ENCODE results near the gene TRIM31. TPM values are rescaled to one million over a fixed set of nuclear protein-coding genes. Genes with fewer than 3 reads are reported as not detected.

The TRIM31 gene
- total RNA-seq, 2 donors from 2014 or later, result not detected

DNA sequence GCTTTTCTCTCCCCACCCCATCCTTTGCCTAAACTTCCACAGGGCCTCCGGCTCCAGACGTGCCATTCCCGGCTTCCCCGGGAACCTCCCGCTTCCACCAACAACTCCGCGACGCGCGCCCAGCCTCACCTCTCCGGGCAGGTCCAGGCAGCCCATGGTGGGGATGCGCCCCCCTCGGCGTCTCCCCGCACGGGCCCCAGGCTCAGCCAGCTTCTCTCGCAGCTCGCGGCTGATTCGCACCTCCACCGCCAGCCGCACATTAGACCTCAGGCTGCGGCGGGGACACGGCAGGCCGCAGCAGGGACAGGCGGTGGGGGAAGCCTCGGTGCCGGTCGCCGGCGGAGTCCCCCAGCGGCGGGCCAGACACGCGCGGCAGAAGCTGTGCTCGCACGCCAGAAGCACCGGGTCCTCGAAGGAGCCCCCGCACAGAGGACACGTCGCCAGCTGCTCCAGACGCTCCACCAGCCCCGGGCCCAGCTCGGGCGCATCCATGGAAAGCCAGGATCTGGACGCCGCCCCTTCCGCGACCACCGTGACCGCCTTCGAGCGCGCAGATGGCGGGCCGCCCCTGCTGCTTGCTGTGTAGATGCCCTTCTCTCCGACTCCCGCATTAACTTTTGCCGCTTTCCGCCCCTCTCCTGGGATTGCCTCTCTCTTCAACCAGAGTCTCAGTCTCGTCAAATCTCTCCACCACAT is 37.6 kb downstream of the TRIM31 start, which contains the start of gene RNF39:
TSS of gene RNF39 (minus strand) at position 676 of the 696 bp plus-strand sequence. CDS start at position 492, 184 bp downstream.
- H3K27ac Mint-ChIP-seq, result no peak within 1 kb of the TSS
- H3K4me3 Mint-ChIP-seq, result peak within 1 kb of the TSS; percentile 55
- no peaks in the 10 kb centered on the region for H3K36me3 Mint-ChIP-seq (ENCODE audit: low read depth)
- Histone ChIP-seq H3K27ac (ENCODE audit: low read depth, low read length) (no peak within 1 kb of the TSS), H3K36me3 (ENCODE audit: control insufficient read depth, insufficient read depth, low read length) (no peaks in the 10 kb centered on the region), H3K4me1 (ENCODE audit: control insufficient read depth, insufficient read depth, low read length) (peaks cover 3% of the 10 kb centered on the region), H3K9ac (ENCODE audit: extremely low read depth, low read length, poor library complexity, severe bottlenecking) (no peak within 1 kb of the TSS), H3K27me3 (ENCODE audit: control insufficient read depth, insufficient read depth, low read length, poor library complexity, severe bottlenecking) (peaks cover 100% of the 10 kb centered on the region), H3K4me3 (ENCODE audit: low read length) (peak within 1 kb of the TSS; percentile 73), H3K9me3 (ENCODE audit: control insufficient read depth, low read length) (no peaks in the 10 kb centered on the region)
- H3K4me1 Mint-ChIP-seq, result peaks cover 16% of the 10 kb centered on the region
- WGBS, 2 experiments (ENCODE audit: insufficient coverage in 1 of 2, insufficient read length in 1 of 2), result 2% methylated on average over 11 to 63 of the region's 64 CpGs
- TF ChIP-seq, protein P1, sequence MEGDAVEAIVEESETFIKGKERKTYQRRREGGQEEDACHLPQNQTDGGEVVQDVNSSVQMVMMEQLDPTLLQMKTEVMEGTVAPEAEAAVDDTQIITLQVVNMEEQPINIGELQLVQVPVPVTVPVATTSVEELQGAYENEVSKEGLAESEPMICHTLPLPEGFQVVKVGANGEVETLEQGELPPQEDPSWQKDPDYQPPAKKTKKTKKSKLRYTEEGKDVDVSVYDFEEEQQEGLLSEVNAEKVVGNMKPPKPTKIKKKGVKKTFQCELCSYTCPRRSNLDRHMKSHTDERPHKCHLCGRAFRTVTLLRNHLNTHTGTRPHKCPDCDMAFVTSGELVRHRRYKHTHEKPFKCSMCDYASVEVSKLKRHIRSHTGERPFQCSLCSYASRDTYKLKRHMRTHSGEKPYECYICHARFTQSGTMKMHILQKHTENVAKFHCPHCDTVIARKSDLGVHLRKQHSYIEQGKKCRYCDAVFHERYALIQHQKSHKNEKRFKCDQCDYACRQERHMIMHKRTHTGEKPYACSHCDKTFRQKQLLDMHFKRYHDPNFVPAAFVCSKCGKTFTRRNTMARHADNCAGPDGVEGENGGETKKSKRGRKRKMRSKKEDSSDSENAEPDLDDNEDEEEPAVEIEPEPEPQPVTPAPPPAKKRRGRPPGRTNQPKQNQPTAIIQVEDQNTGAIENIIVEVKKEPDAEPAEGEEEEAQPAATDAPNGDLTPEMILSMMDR (conservative IDR thresholded peaks at IDR 0.05), result no peak
- peaks cover 99% of the 10 kb centered on the region for H3K27me3 Mint-ChIP-seq (ENCODE audit: insufficient read depth)
- H3K9me3 Mint-ChIP-seq, result no peaks in the 10 kb centered on the region
- peak; percentile 73 for DNase-seq

DNA sequence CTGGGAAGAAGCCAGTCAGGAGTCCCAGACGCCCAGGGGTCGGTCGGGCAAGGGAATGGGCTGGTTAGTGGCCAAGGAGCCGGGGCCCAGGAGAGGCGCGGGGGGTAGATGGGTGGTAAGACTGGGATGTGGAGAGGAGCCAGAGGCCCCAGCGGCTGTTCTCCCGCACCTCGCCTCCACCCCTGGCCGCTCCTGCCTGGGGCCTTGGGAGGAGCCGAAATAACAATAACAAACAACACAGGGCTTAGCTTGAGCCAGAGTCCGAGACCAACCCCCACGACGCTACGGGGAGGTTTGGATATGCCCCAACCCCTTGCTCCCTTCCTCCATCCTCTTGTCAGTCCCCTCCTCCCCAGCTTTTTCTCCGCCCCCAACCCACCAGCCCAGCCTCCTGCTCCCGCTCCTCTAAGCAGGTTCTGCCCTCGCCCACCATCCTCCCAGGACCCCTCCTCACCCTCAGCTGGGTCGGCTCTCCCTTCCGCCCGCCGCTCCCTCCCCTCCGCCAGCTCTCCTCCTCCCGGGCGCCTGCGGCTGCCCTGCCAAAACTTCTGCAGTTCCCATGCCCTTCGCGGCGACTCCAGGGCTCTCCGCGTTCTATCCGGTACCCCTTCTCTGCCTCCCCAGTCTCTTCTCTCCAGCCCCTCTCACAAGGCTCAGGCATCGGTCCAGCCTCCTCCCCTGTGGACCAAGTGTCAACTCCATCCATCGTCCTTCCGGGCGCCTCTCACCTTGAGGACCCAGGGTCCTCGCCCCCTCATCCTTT is 38.4 kb downstream of the TRIM31 start:
- H3K27me3 Mint-ChIP-seq (ENCODE audit: insufficient read depth), result peaks cover 99% of the 10 kb centered on the region
- TF ChIP-seq, protein P1 (conservative IDR thresholded peaks at IDR 0.05), result no peak

DNA sequence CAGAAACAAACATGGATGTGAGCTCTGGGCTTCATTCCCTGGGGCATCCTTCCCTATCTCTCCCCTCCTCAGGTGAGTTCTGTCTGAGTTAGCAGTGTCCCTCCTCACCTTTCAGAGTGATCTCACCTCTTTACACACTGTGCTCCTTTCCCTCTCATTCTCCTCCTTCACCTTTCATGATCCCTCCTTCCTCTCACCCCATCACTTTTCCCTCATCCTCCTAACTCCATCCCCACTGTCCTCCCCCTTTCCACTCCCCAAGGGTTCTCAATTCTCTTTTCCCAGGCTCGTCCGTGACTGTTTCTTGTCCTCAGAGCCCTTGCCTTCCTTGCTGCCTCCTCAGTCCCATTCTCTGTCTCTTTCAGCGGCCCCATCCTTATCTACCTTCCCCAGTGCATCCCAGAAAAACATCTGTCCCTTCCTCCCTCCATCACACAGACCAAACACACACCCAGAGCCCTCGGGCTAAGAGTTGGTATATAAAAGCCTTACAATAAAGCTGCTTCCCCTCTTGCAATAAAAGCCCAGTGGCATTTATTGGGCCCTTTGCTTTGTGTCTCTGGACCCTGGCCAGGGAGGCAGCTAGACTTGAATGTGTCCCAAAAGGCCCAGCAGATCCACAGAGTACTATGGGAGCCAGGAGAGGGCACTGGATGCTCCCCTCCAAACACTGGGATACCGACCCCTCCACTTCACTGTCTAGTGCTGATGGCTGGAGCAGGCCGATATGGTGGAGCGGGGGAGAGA is 39.2 kb downstream of the TRIM31 start:
- H3K9me3 ChIP-seq (ENCODE audit: control insufficient read depth, low read length), result no peaks in the 10 kb centered on the region
- H3K27ac Mint-ChIP-seq, result no peak overlapping the region
- H3K4me1 Mint-ChIP-seq, result peaks cover 16% of the 10 kb centered on the region
- H3K27ac ChIP-seq (ENCODE audit: low read depth, low read length), result no peak overlapping the region
- H3K27me3 Mint-ChIP-seq (ENCODE audit: insufficient read depth), result peaks cover 94% of the 10 kb centered on the region
- peaks cover 92% of the 10 kb centered on the region for H3K27me3 ChIP-seq (ENCODE audit: control insufficient read depth, insufficient read depth, low read length, poor library complexity, severe bottlenecking)
- no peak for DNase-seq
- TF ChIP-seq, protein P1 (conservative IDR thresholded peaks at IDR 0.05), result no peak
- H3K36me3 ChIP-seq (ENCODE audit: control insufficient read depth, insufficient read depth, low read length), result peaks cover 6% of the 10 kb centered on the region
- peak overlapping the region; percentile 55 for H3K4me3 Mint-ChIP-seq
- H3K4me1 ChIP-seq (ENCODE audit: control insufficient read depth, insufficient read depth, low read length), result peaks cover 3% of the 10 kb centered on the region
- no peaks in the 10 kb centered on the region for H3K36me3 Mint-ChIP-seq (ENCODE audit: low read depth)
- 42 to 47% methylated on average over 4 to 7 of the region's 7 CpGs for WGBS, 2 experiments (ENCODE audit: insufficient coverage in 1 of 2, insufficient read length in 1 of 2)
- H3K4me3 ChIP-seq (ENCODE audit: low read length), result no peak overlapping the region
- H3K9ac ChIP-seq (ENCODE audit: extremely low read depth, low read length, poor library complexity, severe bottlenecking), result no peak overlapping the region
- no peaks in the 10 kb centered on the region for H3K9me3 Mint-ChIP-seq

More for the DNA sequence above, 38.4 kb downstream of the TRIM31 start:
- Mint-ChIP-seq H3K36me3 (ENCODE audit: low read depth) (no peaks in the 10 kb centered on the region), H3K9me3 (no peaks in the 10 kb centered on the region), H3K4me1 (peaks cover 16% of the 10 kb centered on the region), H3K27ac (no peak overlapping the region), H3K4me3 (peak overlapping the region; percentile 55)
- H3K4me1 ChIP-seq (ENCODE audit: control insufficient read depth, insufficient read depth, low read length), result peaks cover 3% of the 10 kb centered on the region
- H3K9me3 ChIP-seq (ENCODE audit: control insufficient read depth, low read length), result no peaks in the 10 kb centered on the region
- peak; percentile 83 for DNase-seq
- H3K9ac ChIP-seq (ENCODE audit: extremely low read depth, low read length, poor library complexity, severe bottlenecking), result no peak overlapping the region
- no peak overlapping the region for H3K27ac ChIP-seq (ENCODE audit: low read depth, low read length)
- peak overlapping the region; percentile 73 for H3K4me3 ChIP-seq (ENCODE audit: low read length)
- WGBS, 2 experiments (ENCODE audit: insufficient coverage in 1 of 2, insufficient read length in 1 of 2), result 1 to 3% methylated on average over 25 to 37 of the region's 37 CpGs
- H3K36me3 ChIP-seq (ENCODE audit: control insufficient read depth, insufficient read depth, low read length), result peaks cover 6% of the 10 kb centered on the region
- H3K27me3 ChIP-seq (ENCODE audit: control insufficient read depth, insufficient read depth, low read length, poor library complexity, severe bottlenecking), result peaks cover 100% of the 10 kb centered on the region

All from endodermal cell (in vitro differentiated cells).